Skeletal muscle cell (primary cell): ENCODE measurements around the gene TDG.

ENCODE experiments used
- DNase-seq: peaks from one replicate; pipeline ENCODE4 v3.0.0-alpha.2; 2010; ENCODE audit warnings: low read depth
- H3K4me3 ChIP-seq: 2 replicates; pipeline ENCODE4 v1.5.1; 2011; ENCODE audit warnings: low read depth, mild to moderate bottlenecking, control low read depth, low read length, moderate library complexity

Gene TDG

DNA sequence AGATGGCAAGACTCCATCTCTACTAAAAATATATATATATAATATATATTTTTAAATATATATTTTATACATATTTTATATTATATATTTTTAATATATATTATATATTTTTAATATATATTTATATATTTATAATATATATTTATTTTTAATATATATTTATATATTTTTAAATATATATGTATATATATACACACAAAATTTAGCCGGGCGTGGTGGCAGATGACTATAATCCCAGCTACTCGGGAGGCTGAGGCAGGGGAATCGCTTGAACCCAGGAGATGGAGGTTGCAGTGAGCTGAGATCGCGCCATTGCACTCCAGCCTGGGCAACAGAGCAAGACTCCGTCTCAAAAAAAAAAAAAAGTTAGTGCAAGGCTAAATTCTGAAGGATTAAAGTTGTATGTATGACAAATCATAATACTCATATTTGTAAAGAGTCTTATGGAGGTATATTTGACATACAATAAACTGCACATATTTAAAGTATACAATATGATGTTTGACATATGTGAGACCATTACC lies 7.7 kb upstream of the TDG start:
- H3K4me3 ChIP-seq = peak overlapping the region; percentile 87
- DNase-seq = no peak

DNA sequence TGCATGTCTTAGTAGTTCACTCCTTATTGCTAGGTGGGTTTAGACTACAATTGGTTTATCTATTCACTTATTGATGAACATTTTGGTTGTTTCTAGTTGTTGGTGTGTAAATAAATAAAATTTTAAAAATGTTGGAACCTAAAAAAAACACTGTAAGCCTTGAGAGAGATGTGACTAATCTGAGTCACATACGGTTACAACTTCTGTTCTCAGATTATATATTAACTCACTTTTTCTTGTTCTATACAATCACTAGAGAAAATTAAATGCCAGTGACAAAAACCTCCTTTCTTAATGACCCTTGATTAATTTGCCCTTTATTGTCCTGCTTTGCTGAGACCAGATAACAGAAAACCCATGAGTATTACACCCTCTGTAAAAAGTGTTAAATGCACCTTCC lies 7.1 kb upstream of the TDG start:
- no peak for DNase-seq
- H3K4me3 ChIP-seq = no peak overlapping the region

DNA sequence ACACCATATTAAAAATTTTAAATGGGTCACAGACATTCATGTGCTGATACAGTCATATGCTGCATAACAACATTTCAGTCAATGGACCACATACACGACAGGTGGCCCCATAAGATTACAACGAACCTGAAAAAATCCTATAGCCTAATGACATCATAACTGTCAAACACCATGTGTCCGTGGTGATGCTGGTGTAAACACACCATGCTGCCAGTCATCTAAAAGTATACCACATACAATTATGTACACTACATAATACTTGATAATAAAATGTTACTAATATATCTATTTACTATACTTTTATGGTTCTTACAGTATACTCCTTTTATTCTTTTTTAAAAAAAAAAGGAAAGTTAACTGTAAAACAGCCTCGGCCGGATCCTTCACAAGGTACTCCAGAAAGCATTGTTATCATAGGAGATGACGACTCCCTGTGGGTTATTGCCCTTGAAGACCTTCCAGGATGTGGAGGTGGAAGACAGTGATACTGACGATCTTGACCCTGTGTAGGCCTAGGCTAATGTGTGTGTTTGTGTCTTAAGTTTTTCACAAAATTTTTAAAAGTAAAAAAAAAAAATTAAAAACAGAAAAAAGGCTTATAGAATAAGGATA lies 5.0 kb upstream of the TDG start:
- no peak for DNase-seq

DNA sequence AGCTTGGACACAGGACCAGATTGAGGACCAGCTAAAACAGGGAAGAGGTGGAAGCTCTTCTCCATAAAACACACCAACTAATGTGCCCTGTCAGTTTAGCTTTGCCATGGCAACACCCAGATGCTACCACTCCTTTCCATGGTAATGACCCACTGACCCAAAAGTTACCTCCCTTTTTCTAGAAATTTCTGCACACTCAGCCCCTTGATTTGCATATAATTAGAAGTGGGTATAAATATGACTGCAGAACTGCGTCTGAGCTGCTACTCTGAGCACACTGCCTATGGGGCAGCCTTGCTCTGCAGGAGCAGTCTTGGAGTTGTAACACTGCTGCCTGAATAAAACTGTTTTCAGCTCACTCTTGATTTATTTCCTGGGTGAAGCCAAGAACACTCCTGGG lies 3.2 kb upstream of the TDG start:
- no peak for DNase-seq
- no peak overlapping the region for H3K4me3 ChIP-seq

More for the DNA sequence above, 5.0 kb upstream of the TDG start:
- H3K4me3 ChIP-seq = no peak overlapping the region

DNA sequence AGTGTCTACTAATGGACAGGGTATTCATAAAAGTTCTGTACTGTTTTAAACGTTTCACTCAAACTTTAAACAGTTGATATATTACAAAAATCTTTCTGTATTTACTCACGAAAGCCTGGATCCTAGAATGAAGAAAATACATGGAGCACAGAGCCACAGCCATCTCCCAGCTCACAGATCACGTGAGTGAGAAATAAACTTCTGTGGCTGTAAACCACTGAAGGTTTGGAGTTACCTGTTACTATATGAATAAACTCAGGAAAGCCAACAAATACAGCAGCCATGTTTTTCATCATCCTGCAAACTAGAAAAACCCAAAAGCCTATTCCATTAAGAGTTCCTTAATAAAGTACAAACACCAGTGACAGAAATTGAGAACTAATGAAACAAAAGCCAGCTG lies 867 bp upstream of the TDG start:
- DNase-seq = no peak
- peak overlapping the region; percentile 98 for H3K4me3 ChIP-seq

DNA sequence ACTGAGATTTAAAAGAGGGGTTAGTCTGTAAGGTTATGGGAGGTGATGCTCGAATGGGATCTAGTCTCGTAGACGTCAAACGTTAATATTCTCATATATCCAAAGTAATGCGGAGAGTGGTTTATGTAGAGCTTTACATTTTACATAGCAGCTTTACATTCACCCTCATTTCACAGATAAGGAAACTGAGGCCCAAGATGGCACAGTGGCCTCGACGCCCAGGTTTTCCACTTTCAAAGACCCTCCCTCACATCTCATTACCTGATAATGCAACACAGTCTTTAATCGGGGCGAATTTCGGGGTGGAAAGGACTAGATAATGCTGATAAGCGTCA lies 450 bp upstream of the TDG start:
- DNase-seq = no peak
- H3K4me3 ChIP-seq = peak overlapping the region; percentile 98

DNA sequence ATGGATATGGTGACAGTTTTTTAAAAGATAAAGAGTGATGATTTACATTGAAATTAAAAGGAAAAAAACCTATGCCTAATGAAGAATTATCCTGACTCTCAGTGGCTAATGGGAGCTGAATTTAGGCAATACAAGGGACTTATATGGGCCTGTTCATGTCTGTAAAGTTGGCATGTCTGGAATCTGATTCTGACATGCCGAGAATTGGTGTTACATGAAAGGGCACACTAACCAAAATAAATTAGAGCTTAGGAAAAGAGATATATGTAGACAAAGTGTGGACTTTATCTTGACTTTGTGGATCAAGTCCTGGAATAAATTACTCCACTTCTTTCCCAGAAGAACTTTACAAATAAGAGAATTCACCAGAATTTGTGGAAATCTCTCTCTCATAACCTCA lies 1.1 kb downstream of the TDG start:
- DNase-seq = no peak
- H3K4me3 ChIP-seq = peak overlapping the region; percentile 98

DNA sequence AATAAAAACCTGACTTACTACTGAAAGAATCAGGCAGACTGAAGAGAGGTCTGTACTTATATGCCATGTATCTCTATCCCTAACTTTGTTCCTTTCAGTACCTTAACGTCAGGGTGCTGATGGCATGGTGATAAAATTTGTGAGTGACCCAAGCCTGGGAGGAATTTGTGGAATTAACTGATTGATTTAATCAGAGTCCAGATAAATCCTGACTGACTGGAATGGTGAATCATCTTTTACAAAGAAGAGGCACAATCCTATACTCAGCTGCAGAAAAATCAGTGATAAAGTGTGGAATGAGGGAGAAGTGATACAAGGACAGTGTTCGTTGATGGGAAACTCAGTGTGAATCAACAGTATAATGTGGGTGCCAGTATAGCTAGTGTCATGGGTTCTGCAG lies 3.7 kb downstream of the TDG start:
- no peak overlapping the region for H3K4me3 ChIP-seq
- no peak for DNase-seq

DNA sequence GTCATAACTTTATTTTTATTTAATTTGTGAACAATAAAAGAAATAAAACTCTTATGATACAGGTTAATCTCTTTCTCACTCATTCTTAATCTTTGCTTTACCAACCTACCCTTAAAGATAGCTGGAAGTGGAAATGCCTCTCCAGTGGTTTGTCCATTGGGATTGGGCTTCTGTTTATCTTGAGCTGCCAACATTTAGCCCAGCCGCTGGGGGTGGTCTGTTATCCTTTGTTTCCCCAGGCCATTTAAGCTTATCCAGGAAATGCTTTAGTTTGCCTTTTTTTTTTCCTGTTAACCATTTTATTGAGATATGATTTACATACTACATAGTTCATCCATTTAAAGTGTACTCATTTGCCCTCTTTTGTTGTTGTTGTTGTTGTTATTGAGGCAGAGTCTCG lies 8.2 kb downstream of the TDG start:
- H3K4me3 ChIP-seq = no peak overlapping the region
- DNase-seq = no peak

DNA sequence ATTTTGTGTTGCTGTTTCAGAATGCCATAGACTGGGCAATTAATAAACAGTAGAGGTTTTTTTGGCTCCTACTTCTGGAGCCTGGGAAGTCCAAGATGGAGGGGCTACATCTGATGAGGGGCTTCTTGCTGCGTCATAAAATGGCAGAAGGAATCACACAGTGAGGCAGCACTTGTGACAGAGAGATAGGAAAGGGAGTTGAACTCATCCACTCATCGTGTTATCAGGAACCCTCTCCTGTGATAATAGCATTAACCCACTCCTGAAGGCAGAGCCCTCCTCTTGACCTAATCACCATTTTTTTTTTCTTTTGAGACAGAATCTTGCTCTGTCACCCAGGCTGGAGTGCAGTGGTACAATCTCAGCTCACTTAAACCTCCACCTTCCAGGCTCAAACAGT lies 9.7 kb downstream of the TDG start:
- DNase-seq = no peak
- H3K4me3 ChIP-seq = no peak overlapping the region

DNA sequence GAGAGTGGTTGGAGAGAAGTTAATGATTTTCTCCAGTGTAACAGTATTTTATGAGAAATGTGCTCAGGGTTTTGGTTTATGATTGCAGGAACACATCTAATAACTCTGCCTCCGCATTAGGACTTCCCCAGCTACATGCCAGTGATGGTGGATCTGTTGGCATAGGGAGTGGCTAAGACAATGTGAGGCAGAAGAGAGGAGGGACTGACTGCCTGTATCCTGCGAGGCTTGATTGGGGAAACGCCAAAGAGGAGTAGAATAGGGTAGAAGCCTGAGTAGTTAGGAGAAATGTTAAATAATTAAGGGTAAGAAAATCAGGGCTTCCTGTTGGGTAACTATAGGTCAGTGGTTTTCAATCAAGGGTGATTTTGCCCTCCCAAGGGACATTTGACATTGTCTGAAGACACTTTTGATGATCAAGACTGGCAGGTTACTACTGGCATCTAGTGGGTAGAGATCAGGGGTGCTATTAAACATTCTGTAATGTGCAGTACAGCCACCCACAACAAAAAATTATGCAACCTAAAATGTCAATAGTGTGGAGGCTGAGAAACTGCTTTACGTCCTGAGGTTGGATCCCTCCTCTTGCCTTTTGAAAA lies 12.8 kb downstream of the TDG start:
- H3K4me3 ChIP-seq = no peak overlapping the region
- no peak for DNase-seq

DNA sequence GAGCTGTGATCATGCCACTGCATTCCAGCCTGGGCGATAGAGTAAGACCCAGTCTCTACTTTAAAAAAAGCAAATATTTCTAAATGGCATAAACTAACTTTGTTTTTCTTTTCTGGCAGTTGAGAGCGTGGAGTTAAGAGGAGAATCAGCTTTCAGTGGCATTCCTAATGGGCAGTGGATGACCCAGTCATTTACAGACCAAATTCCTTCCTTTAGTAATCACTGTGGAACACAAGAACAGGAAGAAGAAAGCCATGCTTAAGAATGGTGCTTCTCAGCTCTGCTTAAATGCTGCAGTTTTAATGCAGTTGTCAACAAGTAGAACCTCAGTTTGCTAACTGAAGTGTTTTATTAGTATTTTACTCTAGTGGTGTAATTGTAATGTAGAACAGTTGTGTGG lies 21.2 kb downstream of the TDG start:
- no peak for DNase-seq
- H3K4me3 ChIP-seq = no peak overlapping the region

DNA sequence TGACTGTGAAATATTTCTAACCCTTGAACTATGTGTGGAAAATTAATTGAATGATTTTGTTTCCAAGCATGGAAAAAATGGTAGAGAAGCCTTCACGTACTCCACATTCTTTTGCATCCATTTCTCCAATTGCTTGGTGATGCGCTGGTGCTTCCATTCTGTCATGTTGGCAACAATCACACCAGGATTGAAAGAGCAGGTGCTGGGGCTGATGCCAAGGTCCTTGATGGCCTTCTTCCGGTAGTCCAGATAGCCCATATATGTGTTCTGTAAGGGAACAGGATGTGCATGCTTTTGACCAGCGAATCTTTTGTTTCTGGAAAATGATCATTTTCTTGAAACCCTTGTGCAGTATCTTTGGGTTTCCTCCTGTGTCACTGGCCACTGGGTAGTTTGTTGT lies 28.6 kb downstream of the TDG start:
- no peak overlapping the region for H3K4me3 ChIP-seq

DNA sequence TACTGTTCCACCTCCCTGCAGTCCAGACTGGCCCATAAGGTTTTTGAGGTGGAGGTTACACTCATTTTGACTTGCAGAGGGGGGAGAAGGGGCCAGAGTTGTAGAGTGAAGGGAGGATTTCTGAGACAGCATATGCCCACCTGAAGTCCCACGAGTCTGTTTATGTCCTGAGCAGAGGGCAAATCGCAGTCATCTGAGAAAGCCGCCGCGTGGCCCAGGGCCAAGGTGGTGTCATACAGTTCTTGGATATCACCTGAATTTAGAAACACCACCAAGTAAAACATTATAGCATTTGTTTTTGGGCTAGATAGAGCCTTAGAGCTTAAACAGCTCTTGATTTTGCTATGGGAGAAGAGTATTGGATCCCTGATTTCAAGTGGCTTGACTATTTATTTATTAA lies 30.9 kb downstream of the TDG start:
- DNase-seq = no peak
- H3K4me3 ChIP-seq = no peak overlapping the region

More for the DNA sequence above, 28.6 kb downstream of the TDG start:
- DNase-seq = no peak

DNA sequence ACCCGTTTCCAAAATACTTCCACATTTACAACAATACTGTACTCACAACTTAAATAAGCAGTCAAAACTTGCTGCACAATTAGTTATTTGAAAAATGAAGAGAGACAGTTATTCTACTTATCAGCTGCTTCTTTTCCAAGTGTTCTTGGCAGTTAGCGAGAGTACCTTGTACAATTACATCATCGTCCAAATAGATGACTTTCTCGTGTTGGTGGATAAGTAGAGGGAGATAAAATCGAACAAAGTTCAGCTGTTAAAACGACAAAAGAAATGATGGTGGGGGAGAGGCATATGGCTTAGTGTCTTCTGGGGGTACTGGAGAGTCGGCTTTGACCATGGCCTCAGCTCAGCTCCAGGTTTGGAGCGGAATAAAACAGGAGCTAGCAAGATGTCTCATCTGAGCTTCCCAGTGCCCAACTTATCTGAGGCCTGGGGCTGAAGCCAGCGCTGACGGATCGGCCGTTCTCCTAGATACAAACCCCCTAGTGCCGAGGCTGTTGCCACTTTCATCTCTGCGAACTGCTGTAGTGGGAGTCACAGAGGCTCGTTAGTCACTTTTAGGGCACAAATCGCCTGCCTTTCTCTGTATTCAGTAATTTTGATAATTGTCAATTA lies 31.7 kb downstream of the TDG start:
- no peak overlapping the region for H3K4me3 ChIP-seq
- no peak for DNase-seq

DNA sequence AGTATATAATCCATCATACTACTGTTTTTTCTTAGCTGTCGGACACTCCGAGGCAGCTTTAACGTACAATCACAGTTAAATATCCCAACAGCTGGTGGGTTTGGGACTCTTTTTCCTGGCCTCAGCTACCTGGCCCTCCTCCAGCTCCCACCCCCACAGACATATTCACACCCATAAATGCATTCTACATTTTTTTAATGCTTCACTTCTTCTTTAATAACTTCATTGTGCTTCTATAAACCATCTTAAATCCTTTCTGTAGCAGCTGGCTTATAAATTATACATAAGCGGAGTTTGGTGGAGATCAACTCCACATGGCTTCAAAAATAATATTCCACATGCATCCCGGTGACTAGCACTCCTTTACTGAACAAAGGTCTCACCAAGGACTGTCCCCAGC lies 33.3 kb downstream of the TDG start:
- H3K4me3 ChIP-seq = no peak overlapping the region
- DNase-seq = no peak

DNA sequence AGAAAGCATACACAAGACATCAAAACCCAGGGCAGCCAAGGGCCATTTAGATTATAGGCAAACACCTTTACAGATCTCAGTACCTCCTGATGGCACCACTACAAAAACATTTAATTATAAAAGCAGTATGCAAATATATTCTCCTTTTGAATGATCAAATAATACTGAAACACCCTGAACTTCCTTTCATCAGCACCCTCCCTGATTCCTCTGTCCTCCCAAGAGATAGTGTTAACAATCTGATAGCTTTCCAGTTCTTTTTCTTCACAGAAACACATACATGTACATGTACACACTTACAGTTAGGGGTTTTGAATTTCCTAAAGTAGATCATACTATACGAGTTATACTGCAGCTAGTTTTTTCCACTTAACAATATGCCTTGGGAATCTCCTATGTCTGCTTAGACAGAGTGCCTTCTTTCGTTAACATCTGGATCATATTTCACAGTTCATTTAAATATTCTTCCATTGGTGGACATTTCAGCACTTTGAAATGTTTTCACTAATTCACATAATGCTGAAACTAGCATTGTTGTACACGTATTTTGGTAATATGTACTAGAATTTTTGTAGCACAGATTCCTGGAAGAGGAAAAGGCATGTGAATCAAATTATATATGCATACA lies 35.2 kb downstream of the TDG start:
- no peak overlapping the region for H3K4me3 ChIP-seq
- DNase-seq = no peak

DNA sequence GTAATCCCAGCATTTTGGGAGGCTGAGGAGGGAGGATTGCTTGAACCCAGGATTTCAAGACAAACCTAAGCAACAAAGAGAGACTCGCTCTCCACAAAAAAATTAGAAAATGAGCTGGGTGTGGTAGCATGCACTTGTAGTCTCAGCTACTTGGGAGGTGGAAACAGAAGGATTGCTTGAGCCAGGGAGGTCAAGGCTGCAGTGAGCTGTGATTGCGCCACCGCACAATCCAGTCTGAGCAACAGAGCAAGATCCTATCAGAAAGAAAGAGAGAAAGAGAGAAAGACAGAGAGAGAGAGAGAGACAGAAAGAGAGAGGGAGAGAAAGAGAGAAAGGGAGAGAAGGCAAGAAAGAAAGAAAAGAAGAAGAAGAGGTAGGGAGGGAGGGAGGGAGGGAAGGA lies 37.0 kb downstream of the TDG start:
- no peak overlapping the region for H3K4me3 ChIP-seq
- DNase-seq = no peak

DNA sequence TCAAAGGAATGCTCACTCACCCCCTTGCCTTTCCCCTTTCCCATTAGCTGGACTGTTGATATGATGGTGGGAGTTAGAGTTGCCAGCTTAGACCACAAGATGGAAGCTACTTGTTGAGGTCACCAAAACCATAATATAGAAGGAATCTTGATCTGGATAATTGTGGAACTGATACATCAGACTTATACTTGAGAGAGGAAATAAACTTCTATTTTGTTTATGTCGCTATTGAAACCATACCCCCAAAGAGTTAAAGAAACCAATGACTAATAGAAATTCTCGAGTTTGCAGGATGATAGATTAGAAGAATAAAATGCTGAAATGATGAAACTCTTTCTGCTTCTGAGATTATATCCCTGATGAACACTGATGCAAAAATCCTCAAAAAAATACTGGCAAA lies 37.9 kb downstream of the TDG start:
- H3K4me3 ChIP-seq = no peak overlapping the region
- no peak for DNase-seq

DNA sequence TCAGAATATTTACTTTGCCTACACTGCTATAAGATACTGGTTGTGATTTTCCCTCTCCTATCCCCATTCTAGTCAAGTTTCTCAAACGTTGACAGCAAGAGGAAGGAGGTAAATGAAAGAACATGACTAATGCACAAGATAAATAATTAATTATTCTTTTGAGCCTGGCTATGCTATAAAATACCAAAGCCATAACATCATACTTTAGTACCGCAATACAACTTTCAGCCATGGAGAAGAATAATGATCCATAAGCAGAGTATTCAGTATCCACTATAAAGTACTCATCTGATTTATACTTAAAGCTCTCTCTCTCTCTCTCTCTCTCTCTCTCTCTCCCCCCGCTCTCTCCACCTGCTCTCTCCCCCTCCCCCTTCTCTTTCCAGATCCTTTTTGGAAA lies 41.3 kb downstream of the TDG start:
- DNase-seq = peak; percentile 45
- H3K4me3 ChIP-seq = no peak overlapping the region

DNA sequence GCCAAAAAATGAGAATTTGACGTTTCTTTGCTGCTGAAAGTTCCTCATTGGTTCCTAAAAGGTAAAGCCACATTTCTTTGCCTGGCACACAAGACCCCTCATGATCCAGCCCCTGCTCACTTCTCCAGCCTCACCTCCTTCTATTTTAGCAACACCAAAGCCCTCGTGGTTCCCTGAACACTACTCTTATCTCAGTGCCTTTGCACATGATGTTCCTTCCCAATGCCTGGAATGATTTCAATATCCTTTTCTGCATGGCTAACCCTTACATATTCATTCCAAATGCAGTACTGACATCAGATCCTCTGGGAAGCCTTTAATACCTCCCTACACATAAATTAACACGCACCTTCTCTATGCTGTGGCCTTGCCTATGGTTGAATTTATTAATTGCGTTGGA lies 44.4 kb downstream of the TDG start:
- no peak for DNase-seq
- no peak overlapping the region for H3K4me3 ChIP-seq
